GM21528 (cell line): ENCODE measurements around the gene ANKRD62.
"Not testable (repeated sequence)": the region's sequence is repeated elsewhere in the genome, so short reads cannot be mapped to it uniquely, and the experiment has no call there.

Experiments used
- ATAC-seq: cut with Tn5 transposase; IDR thresholded peaks from one replicate; pipeline ENCODE4 v1.9.1; 2021; ENCODE audit warnings: mild to moderate bottlenecking, moderate library complexity; ENCODE audit not compliant: unreplicated experiment, low FRiP score

The ANKRD62 gene

GRCh38 chr18:12091538-12092141, 2.0 kb upstream of the ANKRD62 start:
- no peak for ATAC-seq

GRCh38 chr18:12092398-12093229, 1.0 kb upstream of the ANKRD62 start:
- ATAC-seq: no peak

GRCh38 chr18:12098374-12098773, 4.7 kb downstream of the ANKRD62 start:
- ATAC-seq: no peak

GRCh38 chr18:12099160-12099559, 5.5 kb downstream of the ANKRD62 start:
- no peak for ATAC-seq

- ATAC-seq: no peak
Observed at GRCh38 chr18:12101266-12101665, 7.6 kb downstream of the ANKRD62 start.

GRCh38 chr18:12102136-12102842, 8.6 kb downstream of the ANKRD62 start:
- no peak for ATAC-seq

GRCh38 chr18:12106471-12106870, 12.8 kb downstream of the ANKRD62 start:
- no peak for ATAC-seq

- ATAC-seq: no peak
Observed at GRCh38 chr18:12109836-12110235, 16.2 kb downstream of the ANKRD62 start.

- no peak for ATAC-seq
Observed at GRCh38 chr18:12113999-12114646, 20.5 kb downstream of the ANKRD62 start.

GRCh38 chr18:12119358-12119757, 25.7 kb downstream of the ANKRD62 start:
- ATAC-seq: no peak

- no peak for ATAC-seq
Observed at GRCh38 chr18:12121175-12122042, 27.8 kb downstream of the ANKRD62 start.

- ATAC-seq: not testable (repeated sequence)
Observed at GRCh38 chr18:12122043-12122389, 28.4 kb downstream of the ANKRD62 start.

- not testable (repeated sequence) for ATAC-seq
Observed at GRCh38 chr18:12127647-12128046, 34.0 kb downstream of the ANKRD62 start.

GRCh38 chr18:12138831-12139230, 45.2 kb downstream of the ANKRD62 start:
- ATAC-seq: not testable (repeated sequence)

GRCh38 chr18:12140866-12141265, 47.2 kb downstream of the ANKRD62 start:
- ATAC-seq: not testable (repeated sequence)

- not testable (repeated sequence) for ATAC-seq
Observed at GRCh38 chr18:12141778-12142177, 48.1 kb downstream of the ANKRD62 start.

- not testable (repeated sequence) for ATAC-seq
Observed at GRCh38 chr18:12149431-12149830, 55.8 kb downstream of the ANKRD62 start.

GRCh38 chr18:12154361-12154760, 60.7 kb downstream of the ANKRD62 start:
- no peak for ATAC-seq

- no peak for ATAC-seq
Observed at GRCh38 chr18:12155996-12156395, 62.4 kb downstream of the ANKRD62 start.

GRCh38 chr18:12159446-12159845, 65.8 kb downstream of the ANKRD62 start:
- no peak for ATAC-seq
